ENCODE results near the gene VPS13D. TPM values are rescaled to one million over a fixed set of nuclear protein-coding genes. Genes with fewer than 3 reads are reported as not detected.

The VPS13D gene
- total and polyA plus RNA-seq, 2 of the 4 experiments (the other 2 are of a cell fraction), result 9.0 to 16.3 TPM

DNA sequence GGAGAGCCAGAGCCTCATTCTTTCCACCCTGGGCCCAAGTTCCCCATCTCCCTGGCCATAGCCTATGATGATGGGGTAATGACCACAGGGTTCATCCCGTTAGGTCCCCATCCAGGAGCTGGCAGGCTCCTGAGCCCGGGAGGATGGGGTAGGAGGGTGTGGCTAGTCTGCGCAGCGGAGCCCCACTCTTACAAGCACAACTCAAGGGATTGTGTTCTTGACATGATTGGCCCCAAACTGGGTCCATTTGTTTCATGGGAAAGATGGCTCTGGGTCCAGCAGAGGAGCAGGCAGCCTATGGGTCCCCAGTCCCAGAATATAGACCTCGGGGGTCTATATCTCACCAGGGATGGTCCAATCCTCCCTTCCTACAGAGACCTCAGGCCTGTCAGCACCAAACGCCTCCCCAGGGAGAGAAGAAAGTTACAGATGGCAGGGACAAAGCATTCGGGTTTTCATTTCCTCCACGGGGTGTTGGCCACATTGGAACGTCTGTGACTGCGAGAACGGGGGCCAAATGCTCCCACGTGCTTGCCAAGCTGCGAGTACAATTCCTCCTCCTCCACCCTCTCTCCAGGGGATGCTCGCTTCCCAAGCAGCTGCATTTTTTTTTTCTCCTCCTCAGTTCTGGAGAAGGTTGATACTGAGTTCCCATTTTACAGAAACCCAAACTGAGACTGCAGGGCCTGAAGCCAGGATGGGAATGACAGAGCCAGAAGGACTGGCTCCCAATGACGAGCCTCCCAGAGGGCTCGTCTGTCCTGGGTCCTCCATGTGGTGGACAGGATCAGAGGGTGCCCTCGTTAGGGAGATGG lies 317.1 kb downstream of the VPS13D start:
- Histone ChIP-seq H2BK20ac (ENCODE audit: low read depth, low read length) (no peak overlapping the region), H3K14ac (replicated peaks; ENCODE audit: low read depth, low read length) (no peak overlapping the region), H3K9me1 (ENCODE audit: insufficient read depth, low read length) (peaks cover 4% of the 10 kb centered on the region), H3K4me2 (ENCODE audit: low read depth, low read length) (no peak overlapping the region), H3K9me3 (ENCODE audit: control insufficient read depth, insufficient read depth, low read length) (no peaks in the 10 kb centered on the region), H4K20me1 (ENCODE audit: insufficient read depth, low read length) (no peaks in the 10 kb centered on the region), H2BK120ac (ENCODE audit: low read depth, low read length) (peak overlapping the region; percentile 34; the same call in 1 of the 2 replicates), H3K56ac (ENCODE audit: extremely low read depth, insufficient read depth, low read length) (no peak overlapping the region), H3K9ac (ENCODE audit: low read depth, low read length) (no peak overlapping the region), H3K4ac (ENCODE audit: low read depth, low read length) (peak overlapping the region; percentile 47), H2AK5ac (ENCODE audit: low read depth, low read length) (peak overlapping the region; percentile 66; the same call in 1 of the 2 replicates), H2BK15ac (ENCODE audit: low read depth, low read length) (peak overlapping the region; percentile 31; the same call in 1 of the 3 replicates), H4K5ac (ENCODE audit: low read depth, low read length) (no peak overlapping the region), H3K18ac (ENCODE audit: low read depth, low read length) (no peak overlapping the region; the same call in 1 of the 2 replicates), H3K27me3 (ENCODE audit: control insufficient read depth, insufficient read depth, low read length) (peaks cover 7% of the 10 kb centered on the region; the same call in 1 of the 2 replicates), H2BK5ac (ENCODE audit: low read depth, low read length, poor library complexity, severe bottlenecking) (no peak overlapping the region), H3K27ac (ENCODE audit: insufficient read depth, low read length) (no peak overlapping the region), H2AK9ac (replicated peaks; ENCODE audit: low read depth, low read length, poor library complexity) (peak overlapping the region; percentile 50), H2AFZ (replicated peaks; ENCODE audit: low read length, poor library complexity) (no peak overlapping the region), H3K36me3 (ENCODE audit: control insufficient read depth, insufficient read depth, low read length) (no peaks in the 10 kb centered on the region), H3K79me1 (ENCODE audit: low read depth in 1 of 2, low read length in 2 of 2) (no peaks in the 10 kb centered on the region), H3K23ac (ENCODE audit: low read depth, low read length) (no peak overlapping the region), H3K4me3 (ENCODE audit: insufficient read depth, low read depth, low read length) (no peak overlapping the region), H4K91ac (ENCODE audit: insufficient read depth, low read depth, low read length) (peak overlapping the region; percentile 22; the same call in 1 of the 2 replicates), H3K4me1 (ENCODE audit: control insufficient read depth, insufficient read depth, low read length) (peaks cover 12% of the 10 kb centered on the region), H4K8ac (ENCODE audit: low read depth in 2 of 2, low read length in 2 of 2) (no peak overlapping the region)
- ChIA-PET CTCF (interaction anchor here (0.6 kb wide), 1 partner anchor 20 kb away, joined by 3 read pairs; no protein-coding TSS in a partner anchor), POLR2A (ENCODE audit: unreplicated experiment) (no interaction called here)
- intact Hi-C loops (cut with micrococcal nuclease) (no loop called here), in situ Hi-C loops (cut with MboI; ENCODE audit: low sequenced_read_pairs) (no loop called here), dilution Hi-C loops (cut with HindIII; ENCODE audit: low sequenced_read_pairs, unreplicated experiment) (no loop called here)
- DNase-seq (no peak), ATAC-seq (ENCODE audit: low read depth) (no peak)
- TF ChIP-seq CHD1 (IDR thresholded peaks at IDR 0.05; ENCODE audit: low read depth, low read length) (no peak), MAZ (IDR thresholded peaks at IDR 0.05; ENCODE audit: borderline replicate concordance, low read depth, low read length) (no peak), CEBPB (IDR thresholded peaks at IDR 0.05; ENCODE audit: low read depth, low read length) (no peak), RAD21 (IDR thresholded peaks at IDR 0.05; ENCODE audit: low read length) (no peak), FOS (IDR thresholded peaks at IDR 0.05; ENCODE audit: low read depth, low read length) (no peak), BHLHE40 (IDR thresholded peaks at IDR 0.05; ENCODE audit: low read depth, low read length) (no peak), MAFK (IDR thresholded peaks at IDR 0.05; ENCODE audit: low read depth, low read length) (no peak), POLR2A (IDR thresholded peaks at IDR 0.05; ENCODE audit: low read depth, low read length) (no peak)
- TF ChIP-seq, protein P1, sequence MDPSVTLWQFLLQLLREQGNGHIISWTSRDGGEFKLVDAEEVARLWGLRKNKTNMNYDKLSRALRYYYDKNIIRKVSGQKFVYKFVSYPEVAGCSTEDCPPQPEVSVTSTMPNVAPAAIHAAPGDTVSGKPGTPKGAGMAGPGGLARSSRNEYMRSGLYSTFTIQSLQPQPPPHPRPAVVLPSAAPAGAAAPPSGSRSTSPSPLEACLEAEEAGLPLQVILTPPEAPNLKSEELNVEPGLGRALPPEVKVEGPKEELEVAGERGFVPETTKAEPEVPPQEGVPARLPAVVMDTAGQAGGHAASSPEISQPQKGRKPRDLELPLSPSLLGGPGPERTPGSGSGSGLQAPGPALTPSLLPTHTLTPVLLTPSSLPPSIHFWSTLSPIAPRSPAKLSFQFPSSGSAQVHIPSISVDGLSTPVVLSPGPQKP (IDR thresholded peaks at IDR 0.05; ENCODE audit: borderline replicate concordance, low read depth, low read length), result no peak
- TF ChIP-seq, protein P2, sequence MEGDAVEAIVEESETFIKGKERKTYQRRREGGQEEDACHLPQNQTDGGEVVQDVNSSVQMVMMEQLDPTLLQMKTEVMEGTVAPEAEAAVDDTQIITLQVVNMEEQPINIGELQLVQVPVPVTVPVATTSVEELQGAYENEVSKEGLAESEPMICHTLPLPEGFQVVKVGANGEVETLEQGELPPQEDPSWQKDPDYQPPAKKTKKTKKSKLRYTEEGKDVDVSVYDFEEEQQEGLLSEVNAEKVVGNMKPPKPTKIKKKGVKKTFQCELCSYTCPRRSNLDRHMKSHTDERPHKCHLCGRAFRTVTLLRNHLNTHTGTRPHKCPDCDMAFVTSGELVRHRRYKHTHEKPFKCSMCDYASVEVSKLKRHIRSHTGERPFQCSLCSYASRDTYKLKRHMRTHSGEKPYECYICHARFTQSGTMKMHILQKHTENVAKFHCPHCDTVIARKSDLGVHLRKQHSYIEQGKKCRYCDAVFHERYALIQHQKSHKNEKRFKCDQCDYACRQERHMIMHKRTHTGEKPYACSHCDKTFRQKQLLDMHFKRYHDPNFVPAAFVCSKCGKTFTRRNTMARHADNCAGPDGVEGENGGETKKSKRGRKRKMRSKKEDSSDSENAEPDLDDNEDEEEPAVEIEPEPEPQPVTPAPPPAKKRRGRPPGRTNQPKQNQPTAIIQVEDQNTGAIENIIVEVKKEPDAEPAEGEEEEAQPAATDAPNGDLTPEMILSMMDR (conservative IDR thresholded peaks at IDR 0.05; ENCODE audit: low read depth, low read length), result no peak
- TF ChIP-seq, protein P3, sequence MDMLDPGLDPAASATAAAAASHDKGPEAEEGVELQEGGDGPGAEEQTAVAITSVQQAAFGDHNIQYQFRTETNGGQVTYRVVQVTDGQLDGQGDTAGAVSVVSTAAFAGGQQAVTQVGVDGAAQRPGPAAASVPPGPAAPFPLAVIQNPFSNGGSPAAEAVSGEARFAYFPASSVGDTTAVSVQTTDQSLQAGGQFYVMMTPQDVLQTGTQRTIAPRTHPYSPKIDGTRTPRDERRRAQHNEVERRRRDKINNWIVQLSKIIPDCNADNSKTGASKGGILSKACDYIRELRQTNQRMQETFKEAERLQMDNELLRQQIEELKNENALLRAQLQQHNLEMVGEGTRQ (IDR thresholded peaks at IDR 0.05; ENCODE audit: low read depth, low read length), result no peak
- BruUV-seq (replicated peaks), result no TSS peak
- 100% methylated on average over 2 of the region's 17 CpGs; no CpG with 5 or more reads in 1 of the 2 experiments for WGBS, 2 experiments (ENCODE audit: extremely low coverage in 2 of 2, insufficient read length in 1 of 2)
